IPS-15b (cell line): Measurements from ENCODE around the gene MAST2.

Source experiments
- H3K27me3 ChIP-seq: one replicate; pipeline ENCODE4 v1.6.1; 2013; ENCODE audit warnings: low read length; ENCODE audit not compliant: control insufficient read depth, insufficient read depth
- H3K36me3 ChIP-seq: one replicate; pipeline ENCODE4 v1.6.1; 2013; ENCODE audit warnings: low read length; ENCODE audit not compliant: control insufficient read depth, insufficient read depth
- H3K4me1 ChIP-seq: one replicate; pipeline ENCODE4 v1.6.1; 2013; ENCODE audit warnings: mild to moderate bottlenecking, low read length; ENCODE audit not compliant: control insufficient read depth, insufficient read depth
- H3K4me3 ChIP-seq: one replicate; pipeline ENCODE4 v1.5.1; 2013; ENCODE audit warnings: low read depth, low read length
- H3K9ac ChIP-seq: one replicate; pipeline ENCODE4 v1.6.1; 2013; ENCODE audit warnings: low read depth, mild to moderate bottlenecking, low read length
- H3K9me3 ChIP-seq: one replicate; pipeline ENCODE4 v1.6.1; 2013; ENCODE audit warnings: mild to moderate bottlenecking, low read length; ENCODE audit not compliant: control insufficient read depth, insufficient read depth

Gene MAST2

GRCh38 chr1:45803299-45803780 lies at the start of gene MAST2:
MAST2 (plus strand) TSS chr1:45803612; CDS start chr1:45803896, 284 bp downstream.
- H3K36me3 ChIP-seq: no peaks in the 10 kb centered on the region
- peaks cover 5% of the 10 kb centered on the region for H3K4me1 ChIP-seq
- no peak within 1 kb of the TSS for H3K9ac ChIP-seq
- peak within 1 kb of the TSS; percentile 60 for H3K4me3 ChIP-seq
- H3K9me3 ChIP-seq: no peaks in the 10 kb centered on the region
- H3K27me3 ChIP-seq: peaks cover 5% of the 10 kb centered on the region

GRCh38 chr1:45755697-45756096 lies 47.7 kb upstream of the MAST2 start:
- no peak overlapping the region for H3K4me3 ChIP-seq
- no peak overlapping the region for H3K9ac ChIP-seq
- H3K36me3 ChIP-seq: no peaks in the 10 kb centered on the region
- H3K27me3 ChIP-seq: no peaks in the 10 kb centered on the region
- no peaks in the 10 kb centered on the region for H3K4me1 ChIP-seq
- H3K9me3 ChIP-seq: peaks cover 4% of the 10 kb centered on the region

- Histone ChIP-seq H3K4me1 (no peaks in the 10 kb centered on the region), H3K36me3 (no peaks in the 10 kb centered on the region), H3K27me3 (no peaks in the 10 kb centered on the region), H3K9me3 (no peaks in the 10 kb centered on the region), H3K4me3 (no peak overlapping the region), H3K9ac (no peak overlapping the region)
Measured at GRCh38 chr1:45762291-45762690, 41.1 kb upstream of the MAST2 start.

- no peaks in the 10 kb centered on the region for H3K27me3 ChIP-seq
- H3K4me1 ChIP-seq: no peaks in the 10 kb centered on the region
- no peaks in the 10 kb centered on the region for H3K36me3 ChIP-seq
- H3K9me3 ChIP-seq: no peaks in the 10 kb centered on the region
- no peak overlapping the region for H3K9ac ChIP-seq
- H3K4me3 ChIP-seq: no peak overlapping the region
Measured at GRCh38 chr1:45765999-45766792, 37.2 kb upstream of the MAST2 start.

GRCh38 chr1:45767035-45767434 lies 36.4 kb upstream of the MAST2 start:
- no peaks in the 10 kb centered on the region for H3K36me3 ChIP-seq
- no peak overlapping the region for H3K4me3 ChIP-seq
- no peaks in the 10 kb centered on the region for H3K9me3 ChIP-seq
- no peaks in the 10 kb centered on the region for H3K27me3 ChIP-seq
- H3K9ac ChIP-seq: no peak overlapping the region
- H3K4me1 ChIP-seq: no peaks in the 10 kb centered on the region

GRCh38 chr1:45769261-45769932 lies 34.0 kb upstream of the MAST2 start:
- Histone ChIP-seq H3K9ac (no peak overlapping the region), H3K36me3 (no peaks in the 10 kb centered on the region), H3K4me3 (no peak overlapping the region), H3K4me1 (no peaks in the 10 kb centered on the region), H3K9me3 (no peaks in the 10 kb centered on the region), H3K27me3 (no peaks in the 10 kb centered on the region)

GRCh38 chr1:45772971-45773370 lies 30.4 kb upstream of the MAST2 start:
- no peaks in the 10 kb centered on the region for H3K4me1 ChIP-seq
- H3K4me3 ChIP-seq: no peak overlapping the region
- H3K9ac ChIP-seq: no peak overlapping the region
- no peaks in the 10 kb centered on the region for H3K27me3 ChIP-seq
- H3K9me3 ChIP-seq: no peaks in the 10 kb centered on the region
- no peaks in the 10 kb centered on the region for H3K36me3 ChIP-seq

GRCh38 chr1:45775794-45776193 lies 27.6 kb upstream of the MAST2 start:
- Histone ChIP-seq H3K27me3 (no peaks in the 10 kb centered on the region), H3K36me3 (no peaks in the 10 kb centered on the region), H3K9ac (no peak overlapping the region), H3K4me1 (no peaks in the 10 kb centered on the region), H3K4me3 (no peak overlapping the region), H3K9me3 (no peaks in the 10 kb centered on the region)

GRCh38 chr1:45785583-45785982 lies 17.8 kb upstream of the MAST2 start:
- no peak overlapping the region for H3K4me3 ChIP-seq
- H3K9ac ChIP-seq: no peak overlapping the region
- H3K4me1 ChIP-seq: no peaks in the 10 kb centered on the region
- H3K27me3 ChIP-seq: no peaks in the 10 kb centered on the region
- H3K9me3 ChIP-seq: no peaks in the 10 kb centered on the region
- H3K36me3 ChIP-seq: no peaks in the 10 kb centered on the region

GRCh38 chr1:45787905-45788304 lies 15.5 kb upstream of the MAST2 start:
- Histone ChIP-seq H3K27me3 (no peaks in the 10 kb centered on the region), H3K4me3 (no peak overlapping the region), H3K9me3 (no peaks in the 10 kb centered on the region), H3K36me3 (no peaks in the 10 kb centered on the region), H3K4me1 (no peaks in the 10 kb centered on the region), H3K9ac (no peak overlapping the region)

- Histone ChIP-seq H3K9me3 (no peaks in the 10 kb centered on the region), H3K27me3 (no peaks in the 10 kb centered on the region), H3K4me3 (no peak overlapping the region), H3K36me3 (no peaks in the 10 kb centered on the region), H3K9ac (no peak overlapping the region), H3K4me1 (no peaks in the 10 kb centered on the region)
Measured at GRCh38 chr1:45789601-45790000, 13.8 kb upstream of the MAST2 start.

- Histone ChIP-seq H3K9me3 (no peaks in the 10 kb centered on the region), H3K4me3 (no peak overlapping the region), H3K9ac (no peak overlapping the region), H3K36me3 (no peaks in the 10 kb centered on the region), H3K27me3 (no peaks in the 10 kb centered on the region), H3K4me1 (no peaks in the 10 kb centered on the region)
Measured at GRCh38 chr1:45792744-45793143, 10.7 kb upstream of the MAST2 start.
